ENCODE results near the gene DIAPH3.

Gene DIAPH3

GRCh38 chr13:59721926-59722910 lies 441.5 kb downstream of the DIAPH3 start:
- DNase-seq (ENCODE audit: low spot score) = no peak

DNA sequence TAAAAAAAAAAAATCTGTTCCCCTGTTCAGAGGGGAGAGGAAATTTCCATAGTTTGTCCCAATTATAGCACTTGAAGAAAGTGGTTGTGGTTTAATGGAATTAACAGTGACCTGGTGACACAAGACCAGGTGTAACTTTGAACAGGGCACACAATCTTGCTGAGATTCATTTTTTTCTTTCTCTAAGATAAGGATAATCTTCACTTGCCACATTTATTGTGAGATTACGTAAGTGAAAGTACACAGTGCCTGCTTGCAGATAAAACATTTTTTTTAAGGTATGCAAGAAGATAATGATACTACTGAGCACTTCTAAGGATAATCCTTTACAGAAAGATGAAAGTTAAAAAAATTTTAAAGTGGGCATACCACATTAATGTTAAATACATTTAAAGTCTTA lies 448.1 kb downstream of the DIAPH3 start:
- no peak for DNase-seq (ENCODE audit: low spot score)

DNA sequence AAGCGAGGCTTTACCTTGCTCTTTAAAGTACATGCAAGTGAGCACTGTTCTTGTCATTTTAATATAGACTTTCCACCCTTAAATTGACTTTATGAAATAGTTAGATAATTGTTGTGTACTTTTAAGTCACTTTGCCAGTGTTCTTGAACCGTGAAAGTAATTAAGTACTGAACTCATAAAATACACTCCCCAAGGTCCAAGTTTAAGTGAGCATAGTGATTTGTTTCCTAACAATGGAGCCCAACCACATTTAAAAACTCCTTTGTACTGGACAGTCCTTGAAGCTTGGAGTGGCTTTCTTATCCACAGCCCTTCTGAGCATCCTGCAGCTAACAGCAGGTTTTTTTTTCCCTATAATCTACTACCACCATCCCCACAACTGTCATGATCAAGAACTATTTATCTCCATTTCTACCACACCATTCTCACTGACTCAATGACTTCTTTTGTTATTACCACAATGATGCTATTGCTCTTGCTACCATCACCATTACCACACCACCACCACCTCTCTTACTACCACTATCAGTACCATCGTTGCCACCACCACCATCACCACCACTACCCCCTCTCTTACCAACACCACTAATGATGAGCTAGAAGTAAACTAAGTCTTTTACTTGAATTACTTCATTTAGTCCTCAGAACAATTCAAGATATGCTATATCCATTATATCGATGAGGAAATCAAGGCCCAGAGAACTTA lies 452.6 kb downstream of the DIAPH3 start:
- DNase-seq (ENCODE audit: low spot score) = peak; percentile 2

- no peak for DNase-seq (ENCODE audit: low spot score)
Measured at GRCh38 chr13:59710416-59710815, 453.3 kb downstream of the DIAPH3 start.

DNA sequence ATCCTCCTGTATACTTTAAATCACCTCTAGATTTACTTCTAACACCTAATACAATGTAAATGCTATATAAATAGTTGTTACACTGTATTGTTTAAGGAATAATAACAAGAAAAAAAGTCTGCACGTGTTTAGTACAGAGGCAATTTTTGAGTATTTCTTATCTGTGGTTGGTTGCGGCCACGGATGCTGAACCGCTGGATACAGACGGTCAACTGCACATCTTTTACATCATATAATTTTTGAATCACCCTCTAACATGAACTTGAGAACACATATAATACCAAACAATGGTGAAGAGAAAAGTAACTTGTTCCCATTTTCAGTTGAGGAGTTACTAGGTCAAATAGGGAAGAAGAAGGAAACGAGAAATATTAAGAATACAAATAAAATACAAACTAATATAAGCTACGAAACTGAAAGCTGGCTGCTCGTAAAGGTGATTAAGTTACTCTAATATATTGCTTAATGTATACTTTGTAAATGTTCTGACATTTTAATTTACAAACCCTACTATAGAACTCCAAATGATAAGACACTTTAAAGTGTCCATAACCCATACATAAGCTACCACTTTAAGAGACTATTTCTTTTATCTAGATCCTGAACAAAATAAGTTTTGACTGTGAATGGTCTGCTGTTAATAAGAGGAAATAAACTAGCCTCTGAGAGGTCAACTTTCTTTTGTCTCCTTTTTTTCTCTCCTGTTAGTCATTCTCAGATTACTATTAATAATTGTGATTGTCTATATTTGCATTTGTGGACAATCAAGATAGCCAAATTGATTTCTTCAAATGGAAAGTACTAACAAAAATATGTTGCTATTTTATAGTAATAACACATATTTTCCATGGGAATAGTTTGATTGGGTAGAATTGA lies 457.4 kb downstream of the DIAPH3 start:
- no peak for DNase-seq (ENCODE audit: low spot score)

GRCh38 chr13:59702269-59702668 lies 461.5 kb downstream of the DIAPH3 start:
- no peak for DNase-seq (ENCODE audit: low spot score)

DNA sequence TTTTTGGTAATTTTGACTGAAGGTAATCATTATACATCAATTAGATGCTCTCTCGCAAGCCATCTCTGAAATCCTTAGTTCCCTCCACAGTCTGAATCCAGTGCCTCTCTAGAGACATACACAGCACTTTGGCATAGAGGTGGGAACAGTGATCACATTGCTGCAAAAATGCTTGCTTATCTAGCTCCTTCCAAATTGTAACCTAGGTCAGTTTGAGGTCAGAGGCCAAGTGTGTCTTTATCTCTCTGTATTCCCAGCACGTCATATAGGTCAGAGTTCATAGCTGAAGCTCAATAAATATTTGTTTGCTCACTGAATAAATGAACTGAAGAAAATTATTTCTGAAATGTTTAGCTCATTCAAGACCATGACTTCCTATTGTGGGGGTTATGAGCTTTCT lies 462.5 kb downstream of the DIAPH3 start:
- DNase-seq (ENCODE audit: low spot score) = no peak

- peak; percentile 24 for DNase-seq (ENCODE audit: low spot score)
Measured at GRCh38 chr13:59700281-59700680, 463.4 kb downstream of the DIAPH3 start.

- DNase-seq (ENCODE audit: low spot score) = no peak
Measured at GRCh38 chr13:59696271-59696670, 467.5 kb downstream of the DIAPH3 start.

GRCh38 chr13:59691501-59692066 lies 472.1 kb downstream of the DIAPH3 start:
- peak; percentile 8 for DNase-seq (ENCODE audit: low spot score)

DNA sequence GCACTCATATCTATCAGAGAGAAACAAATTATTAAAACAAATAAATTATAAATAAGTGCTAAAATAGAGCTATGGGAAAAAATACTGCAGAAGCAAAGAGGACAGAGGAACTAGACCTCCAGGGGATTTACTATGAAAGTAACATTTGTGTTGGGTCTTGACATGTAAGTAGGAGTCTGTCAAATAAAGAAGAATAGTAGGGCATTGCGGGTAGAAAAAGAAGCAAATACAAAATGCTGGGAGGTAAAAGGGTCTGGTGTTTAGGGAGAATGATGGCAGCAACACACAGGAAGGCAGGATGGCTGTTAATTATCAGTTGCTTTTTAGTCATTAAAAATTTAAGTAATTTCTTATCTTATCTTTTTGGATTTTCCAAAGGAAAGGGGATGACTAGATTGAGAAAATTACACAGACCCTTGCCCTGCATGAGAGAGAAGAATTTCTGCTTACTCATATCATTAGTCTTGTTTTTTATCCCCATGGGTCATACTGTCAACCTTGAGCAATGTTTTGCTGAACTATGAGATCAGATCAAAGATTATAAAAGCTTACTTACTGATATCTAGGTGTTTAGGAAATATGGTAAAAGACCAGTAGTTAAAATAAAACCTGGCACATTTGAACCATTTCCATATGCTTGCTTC lies 472.7 kb downstream of the DIAPH3 start:
- no peak for DNase-seq (ENCODE audit: low spot score)

- no peak for DNase-seq (ENCODE audit: low spot score)
Measured at GRCh38 chr13:59689057-59689456, 474.7 kb downstream of the DIAPH3 start.

DNA sequence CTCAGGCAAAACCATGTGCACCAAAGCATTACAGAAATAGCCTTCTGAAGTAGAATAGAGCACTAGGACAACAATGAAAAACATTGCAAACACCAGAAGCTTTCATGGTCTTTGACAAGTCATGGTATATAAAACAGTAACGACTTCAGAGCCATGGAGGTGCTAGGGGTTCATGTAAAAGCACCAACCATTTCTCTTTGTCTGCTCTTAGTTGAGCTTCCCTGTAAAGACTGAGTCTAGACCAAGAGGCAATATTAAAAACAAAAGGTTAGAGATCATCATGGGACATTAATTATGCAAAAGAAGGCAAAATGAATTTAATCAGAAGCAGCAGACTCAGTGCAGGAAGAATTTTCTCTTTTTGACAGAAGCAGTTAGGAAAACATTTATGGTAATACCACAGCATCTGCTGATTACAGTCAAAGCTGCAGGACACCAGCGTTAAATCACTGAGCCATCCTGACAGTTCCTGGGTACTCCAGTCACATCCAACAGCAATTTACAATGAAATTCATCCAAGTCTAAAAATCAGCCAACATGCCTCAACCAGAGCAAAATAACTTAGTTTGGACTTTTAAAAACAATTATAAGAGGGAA lies 476.8 kb downstream of the DIAPH3 start:
- DNase-seq (ENCODE audit: low spot score) = no peak

DNA sequence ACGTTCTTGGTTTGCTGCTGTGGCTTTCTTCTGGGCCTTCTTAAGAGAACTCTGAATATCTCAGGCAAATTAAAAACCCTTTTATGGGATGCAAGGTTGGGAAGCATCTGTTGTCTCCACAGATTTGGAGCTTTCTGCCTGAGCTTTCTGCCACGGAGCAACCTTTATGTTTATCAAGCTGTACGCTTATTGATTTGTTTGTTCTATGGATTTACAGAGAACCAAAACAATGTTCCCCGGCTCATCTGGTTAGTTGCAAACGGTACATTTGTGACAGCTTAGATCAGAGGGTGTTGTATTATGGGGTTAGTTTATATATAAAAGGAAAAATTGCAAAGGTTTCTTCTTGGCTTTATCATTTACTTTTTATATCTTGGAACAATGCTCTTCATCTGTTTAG lies 479.6 kb downstream of the DIAPH3 start:
- no peak for DNase-seq (ENCODE audit: low spot score)

GRCh38 chr13:59681636-59682311 lies 482.0 kb downstream of the DIAPH3 start:
- no peak for DNase-seq (ENCODE audit: low spot score)

- DNase-seq (ENCODE audit: low spot score) = no peak
Measured at GRCh38 chr13:59680429-59681024, 483.2 kb downstream of the DIAPH3 start.

GRCh38 chr13:59679254-59679653 lies 484.5 kb downstream of the DIAPH3 start:
- DNase-seq (ENCODE audit: low spot score) = no peak

DNA sequence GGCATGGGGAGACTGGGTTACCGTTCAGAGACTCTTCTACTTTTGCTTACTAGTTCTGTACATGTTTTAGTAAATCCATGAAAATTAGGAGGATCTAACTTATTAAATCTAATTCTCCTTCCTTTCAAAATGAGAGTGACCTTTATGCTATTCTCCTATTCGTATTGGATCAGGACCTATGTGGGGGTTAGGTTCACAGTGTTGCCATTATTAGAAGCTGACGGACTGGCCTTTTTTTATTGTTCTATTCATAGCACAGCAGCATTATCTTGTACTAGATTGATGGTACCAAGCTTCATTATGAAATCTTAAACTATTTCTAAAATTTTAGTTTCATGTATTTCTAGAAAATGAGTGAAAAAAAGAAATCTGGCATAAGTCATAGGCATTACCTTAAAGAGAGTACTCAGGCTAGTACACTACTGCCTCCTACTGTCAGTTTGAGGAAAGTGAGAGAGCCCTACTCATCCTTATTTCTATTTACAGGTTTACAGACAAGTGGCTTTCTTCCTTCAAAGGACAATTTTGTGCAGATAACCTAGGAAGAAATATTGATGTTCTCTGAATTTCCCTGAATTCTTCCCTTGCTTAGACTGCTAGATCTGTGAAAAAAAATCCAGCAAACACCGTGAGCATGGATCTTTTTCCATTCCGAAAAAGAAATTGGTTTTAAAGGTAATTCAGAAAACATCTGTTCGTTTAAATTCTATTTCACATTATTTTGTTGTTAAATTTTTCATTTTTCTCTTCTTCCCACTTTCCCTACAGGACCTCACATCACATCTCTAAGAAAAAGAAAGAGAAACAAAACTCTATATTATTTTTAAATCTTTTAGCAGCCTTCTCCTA lies 485.5 kb downstream of the DIAPH3 start:
- DNase-seq (ENCODE audit: low spot score) = peak; percentile 36

- DNase-seq (ENCODE audit: low spot score) = no peak
Measured at GRCh38 chr13:59677430-59677829, 486.3 kb downstream of the DIAPH3 start.
